ENCODE measurements around the gene IL1B.

GRCh38 chr2:112864072-112864471 lies 27.5 kb upstream of the IL1B start:
- TF ChIP-seq EZH2 (IDR thresholded peaks at IDR 0.05) = no peak
- no peak for TF ChIP-seq POLR2AphosphoS5 (IDR thresholded peaks at IDR 0.05; ENCODE audit: borderline replicate concordance, low read depth, low read length)
- no peak for TF ChIP-seq FOXP2 (optimal IDR thresholded peaks at IDR 0.05; ENCODE audit: control extremely low read depth, extremely low read length, insufficient read depth)

Measured in SK-N-MC (cell line).